ENCODE data around the gene SPATA31E1.
"Not testable (repeated sequence)": the region's sequence is repeated elsewhere in the genome, so short reads cannot be mapped to it uniquely, and the experiment has no call there.

SPATA31E1 gene

DNA sequence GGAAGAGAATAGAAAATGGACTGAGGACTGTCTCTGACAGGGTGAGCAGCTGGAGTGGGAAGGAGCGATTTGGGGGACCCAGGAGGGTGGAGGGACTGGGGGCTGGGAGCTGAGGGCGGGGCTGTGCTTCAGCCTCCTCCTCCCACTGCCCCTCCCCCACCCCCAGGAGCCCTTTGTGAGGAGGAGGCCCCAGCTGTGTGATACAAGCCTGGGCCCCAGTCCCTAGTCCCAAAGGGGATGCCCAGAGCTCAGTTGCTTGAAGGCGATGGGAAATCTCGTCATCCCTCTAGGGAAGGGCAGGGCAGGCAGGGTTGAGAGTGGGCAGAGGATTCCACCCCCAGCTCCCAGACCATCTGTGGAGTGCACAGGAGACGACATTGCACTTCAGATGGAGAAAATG, at the start of gene SPATA31E1:
Gene SPATA31E1 (plus strand): TSS at position 251 of the 400 bp plus-strand sequence. CDS start 15 bp downstream, at position 266.
- no peaks in the 10 kb centered on the region for H3K36me3 ChIP-seq (ENCODE audit: insufficient read depth, insufficient read length, low read length)
- no peak within 1 kb of the TSS for H3K4me3 ChIP-seq (ENCODE audit: insufficient read length, low read depth)
- H3K27me3 ChIP-seq (ENCODE audit: insufficient read depth, insufficient read length): no peaks in the 10 kb centered on the region
- TF ChIP-seq YY1 (IDR thresholded peaks at IDR 0.05; ENCODE audit: insufficient read depth, insufficient read length) (no peak), ZNF274 (IDR thresholded peaks at IDR 0.05; ENCODE audit: low read depth, low read length) (no peak), SUZ12 (IDR thresholded peaks at IDR 0.05; ENCODE audit: extremely low read depth, insufficient read depth, insufficient read length) (no peak)
- peaks cover 12% of the 10 kb centered on the region; the same call in 1 of the 2 replicates for H3K9me3 ChIP-seq (ENCODE audit: insufficient read depth, low read length)
- H3K4me1 ChIP-seq (ENCODE audit: insufficient read depth, insufficient read length): peaks cover 11% of the 10 kb centered on the region
- no peak for DNase-seq (ENCODE audit: low read depth, low spot score)
- H3K9ac ChIP-seq (ENCODE audit: insufficient read length, low read depth): no peak within 1 kb of the TSS

DNA sequence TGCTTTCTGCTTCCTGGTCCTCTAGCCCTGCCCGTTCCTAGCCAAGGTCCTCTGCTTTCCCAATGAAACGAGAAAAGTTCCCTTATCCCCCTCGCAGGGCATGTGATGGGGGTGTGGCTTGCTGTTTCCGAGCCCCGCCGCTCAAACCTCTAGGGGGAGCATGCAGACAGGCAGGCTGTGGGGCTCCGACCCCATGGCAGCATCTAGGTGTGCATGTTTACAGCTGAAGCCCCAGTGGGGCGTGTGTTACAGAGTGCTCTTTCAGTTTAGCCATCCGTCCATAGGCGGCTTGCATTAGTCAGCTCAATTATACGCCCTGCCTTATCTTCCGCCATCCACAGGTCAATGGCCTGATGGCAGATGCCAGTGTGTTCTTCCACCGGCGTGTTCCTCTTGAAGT, 48.3 kb upstream of the SPATA31E1 start:
- DNase-seq (ENCODE audit: low read depth, low spot score): peak; percentile 47
- no peaks in the 10 kb centered on the region for H3K9me3 ChIP-seq (ENCODE audit: insufficient read depth, low read length)
- H3K4me3 ChIP-seq (ENCODE audit: insufficient read length, low read depth): no peak overlapping the region
- peaks cover 4% of the 10 kb centered on the region for H3K4me1 ChIP-seq (ENCODE audit: insufficient read depth, insufficient read length)
- H3K9ac ChIP-seq (ENCODE audit: insufficient read length, low read depth): no peak overlapping the region
- H3K27me3 ChIP-seq (ENCODE audit: insufficient read depth, insufficient read length): peaks cover 2% of the 10 kb centered on the region
- TF ChIP-seq SUZ12 (IDR thresholded peaks at IDR 0.05; ENCODE audit: extremely low read depth, insufficient read depth, insufficient read length): no peak
- no peak for TF ChIP-seq ZNF274 (IDR thresholded peaks at IDR 0.05; ENCODE audit: low read depth, low read length)
- no peak for TF ChIP-seq YY1 (IDR thresholded peaks at IDR 0.05; ENCODE audit: insufficient read depth, insufficient read length)
- no peaks in the 10 kb centered on the region for H3K36me3 ChIP-seq (ENCODE audit: insufficient read depth, insufficient read length, low read length)

DNA sequence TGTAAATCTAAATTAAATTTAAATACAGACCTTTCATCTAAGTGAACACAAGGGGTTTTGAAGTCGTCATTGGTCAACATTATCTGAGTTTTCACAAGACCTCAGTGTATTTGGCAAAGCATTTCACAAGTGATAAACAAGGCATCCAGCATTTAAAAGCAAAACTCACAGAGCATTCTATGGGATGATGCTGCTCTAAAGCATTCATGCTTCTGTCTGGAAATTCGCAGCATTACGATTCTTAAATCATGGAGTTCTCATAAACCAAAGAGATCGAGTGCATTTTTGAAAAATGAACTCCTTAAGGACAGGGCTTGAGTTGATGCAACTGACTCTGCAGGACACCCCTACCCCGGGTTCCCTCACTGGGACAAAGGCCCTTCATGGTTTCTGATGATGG, 46.1 kb upstream of the SPATA31E1 start:
- peaks cover 2% of the 10 kb centered on the region for H3K27me3 ChIP-seq (ENCODE audit: insufficient read depth, insufficient read length)
- H3K36me3 ChIP-seq (ENCODE audit: insufficient read depth, insufficient read length, low read length): no peaks in the 10 kb centered on the region
- DNase-seq (ENCODE audit: low read depth, low spot score): no peak
- no peak for TF ChIP-seq YY1 (IDR thresholded peaks at IDR 0.05; ENCODE audit: insufficient read depth, insufficient read length)
- no peak for TF ChIP-seq SUZ12 (IDR thresholded peaks at IDR 0.05; ENCODE audit: extremely low read depth, insufficient read depth, insufficient read length)
- no peak for TF ChIP-seq ZNF274 (IDR thresholded peaks at IDR 0.05; ENCODE audit: low read depth, low read length)
- H3K4me1 ChIP-seq (ENCODE audit: insufficient read depth, insufficient read length): peaks cover 4% of the 10 kb centered on the region
- peaks cover 10% of the 10 kb centered on the region; the same call in 1 of the 2 replicates for H3K9me3 ChIP-seq (ENCODE audit: insufficient read depth, low read length)
- H3K4me3 ChIP-seq (ENCODE audit: insufficient read length, low read depth): no peak overlapping the region
- no peak overlapping the region for H3K9ac ChIP-seq (ENCODE audit: insufficient read length, low read depth)

DNA sequence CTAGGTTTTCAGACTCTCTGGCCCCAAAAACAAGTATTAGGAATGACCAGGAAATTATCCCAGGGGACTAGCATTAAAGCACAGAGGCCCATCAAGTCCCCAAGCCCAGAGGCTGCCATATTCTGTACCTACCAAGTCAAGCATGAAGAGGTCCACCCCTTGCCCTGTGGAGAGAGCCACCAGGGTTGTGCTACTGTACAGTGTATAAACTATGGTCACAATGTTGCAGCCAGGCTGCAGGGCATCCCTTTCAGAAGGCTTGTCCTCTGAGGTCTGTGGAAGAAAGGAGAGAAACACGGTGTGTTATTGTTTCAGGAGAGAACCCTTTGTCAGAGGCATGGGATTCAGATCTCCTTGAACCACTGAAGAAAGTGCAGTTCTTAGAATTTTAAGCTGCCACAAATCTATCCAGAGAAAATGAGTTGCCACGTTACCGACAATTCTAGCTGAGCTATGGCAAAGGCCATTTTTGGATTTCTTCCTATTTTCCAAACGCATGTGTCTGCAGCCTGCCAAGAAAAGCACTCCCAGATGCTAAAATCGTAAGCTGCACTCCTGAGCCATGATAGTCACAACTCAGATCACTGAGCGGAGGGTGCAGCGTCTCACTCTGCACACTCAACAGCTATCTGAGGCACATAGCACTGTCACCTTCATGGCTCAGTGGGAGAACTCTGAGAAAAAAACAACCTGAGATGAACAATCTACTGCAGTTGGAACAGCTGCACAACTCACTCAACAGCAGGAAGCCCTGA, 45.5 kb upstream of the SPATA31E1 start:
- peaks cover 2% of the 10 kb centered on the region for H3K27me3 ChIP-seq (ENCODE audit: insufficient read depth, insufficient read length)
- no peak overlapping the region for H3K4me3 ChIP-seq (ENCODE audit: insufficient read length, low read depth)
- peaks cover 10% of the 10 kb centered on the region; the same call in 1 of the 2 replicates for H3K9me3 ChIP-seq (ENCODE audit: insufficient read depth, low read length)
- peaks cover 4% of the 10 kb centered on the region for H3K4me1 ChIP-seq (ENCODE audit: insufficient read depth, insufficient read length)
- H3K36me3 ChIP-seq (ENCODE audit: insufficient read depth, insufficient read length, low read length): no peaks in the 10 kb centered on the region
- no peak overlapping the region for H3K9ac ChIP-seq (ENCODE audit: insufficient read length, low read depth)
- TF ChIP-seq SUZ12 (IDR thresholded peaks at IDR 0.05; ENCODE audit: extremely low read depth, insufficient read depth, insufficient read length): no peak
- no peak for TF ChIP-seq ZNF274 (IDR thresholded peaks at IDR 0.05; ENCODE audit: low read depth, low read length)
- no peak for TF ChIP-seq YY1 (IDR thresholded peaks at IDR 0.05; ENCODE audit: insufficient read depth, insufficient read length)
- no peak for DNase-seq (ENCODE audit: low read depth, low spot score)

DNA sequence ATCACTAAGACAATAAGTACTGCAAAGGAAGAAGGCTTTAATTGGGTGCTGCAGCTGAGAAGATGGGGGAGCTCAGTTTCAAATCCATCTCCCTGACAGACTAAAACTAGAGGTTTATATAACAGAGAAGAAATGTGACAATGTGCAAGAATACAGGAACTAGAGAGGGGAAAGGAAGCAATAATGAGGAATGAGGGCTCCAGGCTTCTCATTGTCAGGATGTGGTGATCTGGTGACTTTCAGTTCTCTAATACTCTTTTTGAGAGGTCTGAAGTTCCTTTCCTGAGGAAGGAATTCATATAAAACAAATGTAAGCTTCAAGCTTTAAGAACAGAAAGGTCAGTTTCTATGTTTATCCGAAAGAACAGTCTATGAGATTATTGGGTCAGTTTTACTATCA, 42.5 kb upstream of the SPATA31E1 start:
- Histone ChIP-seq H3K9ac (ENCODE audit: insufficient read length, low read depth) (no peak overlapping the region), H3K4me3 (ENCODE audit: insufficient read length, low read depth) (no peak overlapping the region), H3K27me3 (ENCODE audit: insufficient read depth, insufficient read length) (no peaks in the 10 kb centered on the region), H3K4me1 (ENCODE audit: insufficient read depth, insufficient read length) (no peaks in the 10 kb centered on the region), H3K9me3 (ENCODE audit: insufficient read depth, low read length) (peaks cover 10% of the 10 kb centered on the region; the same call in 1 of the 2 replicates), H3K36me3 (ENCODE audit: insufficient read depth, insufficient read length, low read length) (no peaks in the 10 kb centered on the region)
- DNase-seq (ENCODE audit: low read depth, low spot score): no peak
- TF ChIP-seq YY1 (IDR thresholded peaks at IDR 0.05; ENCODE audit: insufficient read depth, insufficient read length) (no peak), SUZ12 (IDR thresholded peaks at IDR 0.05; ENCODE audit: extremely low read depth, insufficient read depth, insufficient read length) (no peak), ZNF274 (IDR thresholded peaks at IDR 0.05; ENCODE audit: low read depth, low read length) (no peak)

DNA sequence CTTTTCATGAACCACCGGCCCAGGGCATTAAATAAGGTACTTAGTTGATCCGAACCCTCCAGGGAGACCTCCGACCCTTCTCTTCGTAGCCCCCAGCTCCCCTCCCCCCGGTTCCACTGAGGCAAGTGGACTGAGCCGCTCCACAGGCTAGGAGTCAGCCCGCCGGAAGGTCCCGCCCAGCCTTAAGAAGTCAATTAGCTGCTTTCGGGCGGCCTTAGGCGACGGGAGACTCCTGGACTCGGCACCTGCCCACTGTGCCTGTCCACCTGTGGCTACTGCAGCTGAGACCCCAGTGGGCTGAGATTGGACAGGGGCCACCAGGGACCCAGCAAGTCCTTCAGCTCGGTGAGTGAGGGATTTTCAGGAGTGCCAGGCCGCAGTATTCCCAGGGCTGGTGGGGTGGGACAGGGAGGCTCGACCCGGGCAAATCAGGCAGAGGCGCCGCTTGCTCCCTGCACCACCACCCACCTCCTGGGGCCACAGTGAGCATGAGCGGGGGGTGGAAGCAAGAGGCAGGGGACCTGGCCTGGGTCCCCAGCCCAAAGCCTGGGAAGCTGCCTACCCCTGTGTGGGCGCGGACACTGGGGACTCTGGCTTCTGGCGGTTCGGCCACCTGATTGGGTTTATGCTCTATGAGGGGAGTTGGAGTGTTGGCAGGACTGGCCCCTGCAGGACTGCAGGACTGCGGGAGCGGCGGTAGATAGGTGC, 39.6 kb upstream of the SPATA31E1 start:
- no peak for DNase-seq (ENCODE audit: low read depth, low spot score)
- TF ChIP-seq ZNF274 (IDR thresholded peaks at IDR 0.05; ENCODE audit: low read depth, low read length) (no peak), YY1 (IDR thresholded peaks at IDR 0.05; ENCODE audit: insufficient read depth, insufficient read length) (no peak), SUZ12 (IDR thresholded peaks at IDR 0.05; ENCODE audit: extremely low read depth, insufficient read depth, insufficient read length) (no peak)
- Histone ChIP-seq H3K4me3 (ENCODE audit: insufficient read length, low read depth) (no peak overlapping the region), H3K4me1 (ENCODE audit: insufficient read depth, insufficient read length) (no peaks in the 10 kb centered on the region), H3K36me3 (ENCODE audit: insufficient read depth, insufficient read length, low read length) (no peaks in the 10 kb centered on the region), H3K27me3 (ENCODE audit: insufficient read depth, insufficient read length) (no peaks in the 10 kb centered on the region), H3K9me3 (ENCODE audit: insufficient read depth, low read length) (peaks cover 10% of the 10 kb centered on the region; the same call in 1 of the 2 replicates), H3K9ac (ENCODE audit: insufficient read length, low read depth) (no peak overlapping the region)

DNA sequence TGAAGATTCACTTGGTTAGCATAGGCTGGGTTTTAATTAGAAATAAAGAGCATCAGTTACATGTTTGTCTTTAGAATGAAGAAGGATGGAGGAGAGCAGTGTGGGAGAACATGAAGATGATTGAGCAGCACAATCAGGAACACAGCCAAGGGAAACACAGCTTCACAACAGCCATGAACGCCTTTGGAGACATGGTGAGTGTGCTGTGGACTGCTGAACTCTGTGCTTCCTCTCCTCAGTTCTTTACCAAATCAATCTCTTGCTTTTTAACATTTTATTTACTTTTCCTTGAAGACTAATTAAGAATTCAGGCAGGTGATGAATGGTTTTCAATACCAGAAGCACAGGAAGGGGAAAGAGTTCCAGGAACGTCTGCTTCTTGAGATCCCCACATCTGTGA, 38.2 kb upstream of the SPATA31E1 start:
- Histone ChIP-seq H3K4me3 (ENCODE audit: insufficient read length, low read depth) (no peak overlapping the region), H3K9me3 (ENCODE audit: insufficient read depth, low read length) (peaks cover 10% of the 10 kb centered on the region; the same call in 1 of the 2 replicates), H3K27me3 (ENCODE audit: insufficient read depth, insufficient read length) (no peaks in the 10 kb centered on the region), H3K9ac (ENCODE audit: insufficient read length, low read depth) (no peak overlapping the region), H3K4me1 (ENCODE audit: insufficient read depth, insufficient read length) (no peaks in the 10 kb centered on the region), H3K36me3 (ENCODE audit: insufficient read depth, insufficient read length, low read length) (no peaks in the 10 kb centered on the region)
- TF ChIP-seq ZNF274 (IDR thresholded peaks at IDR 0.05; ENCODE audit: low read depth, low read length): no peak
- TF ChIP-seq SUZ12 (IDR thresholded peaks at IDR 0.05; ENCODE audit: extremely low read depth, insufficient read depth, insufficient read length): no peak
- TF ChIP-seq YY1 (IDR thresholded peaks at IDR 0.05; ENCODE audit: insufficient read depth, insufficient read length): no peak
- no peak for DNase-seq (ENCODE audit: low read depth, low spot score)

DNA sequence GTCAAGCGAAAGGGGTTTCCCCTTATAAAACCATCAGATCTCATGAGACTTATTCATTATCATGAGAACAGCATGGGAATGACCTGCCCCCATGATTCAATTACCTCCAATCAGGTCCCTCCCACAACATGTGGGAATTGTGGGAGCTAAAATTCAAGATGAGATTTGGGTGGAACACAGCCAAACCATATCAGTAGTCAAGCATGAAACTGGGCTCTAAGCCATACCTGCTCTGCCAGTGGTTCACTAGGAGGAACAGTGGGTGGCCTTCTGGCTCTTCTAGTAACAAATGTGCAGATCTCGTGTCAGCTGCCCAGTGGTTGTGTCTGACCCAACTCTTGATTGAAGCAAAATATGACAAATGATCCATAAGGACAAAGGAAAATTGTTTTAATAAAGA, 34.9 kb upstream of the SPATA31E1 start:
- H3K36me3 ChIP-seq (ENCODE audit: insufficient read depth, insufficient read length, low read length); DNase-seq (ENCODE audit: low read depth, low spot score); H3K4me3 ChIP-seq (ENCODE audit: insufficient read length, low read depth); H3K9ac ChIP-seq (ENCODE audit: insufficient read length, low read depth); H3K27me3 ChIP-seq (ENCODE audit: insufficient read depth, insufficient read length); H3K9me3 ChIP-seq (ENCODE audit: insufficient read depth, low read length); H3K4me1 ChIP-seq (ENCODE audit: insufficient read depth, insufficient read length): not testable (repeated sequence)

Measured in NT2/D1 (cell line).